GM21360 (cell line): ENCODE data around the gene PFN1.
"Not testable (repeated sequence)": the region's sequence is repeated elsewhere in the genome, so short reads cannot be mapped to it uniquely, and the experiment has no call there.

Source experiments
- ATAC-seq: cut with Tn5 transposase; IDR thresholded peaks from one replicate; pipeline ENCODE4 v1.9.1; 2021; ENCODE audit warnings: mild to moderate bottlenecking, moderate library complexity; ENCODE audit not compliant: unreplicated experiment

PFN1 gene

DNA sequence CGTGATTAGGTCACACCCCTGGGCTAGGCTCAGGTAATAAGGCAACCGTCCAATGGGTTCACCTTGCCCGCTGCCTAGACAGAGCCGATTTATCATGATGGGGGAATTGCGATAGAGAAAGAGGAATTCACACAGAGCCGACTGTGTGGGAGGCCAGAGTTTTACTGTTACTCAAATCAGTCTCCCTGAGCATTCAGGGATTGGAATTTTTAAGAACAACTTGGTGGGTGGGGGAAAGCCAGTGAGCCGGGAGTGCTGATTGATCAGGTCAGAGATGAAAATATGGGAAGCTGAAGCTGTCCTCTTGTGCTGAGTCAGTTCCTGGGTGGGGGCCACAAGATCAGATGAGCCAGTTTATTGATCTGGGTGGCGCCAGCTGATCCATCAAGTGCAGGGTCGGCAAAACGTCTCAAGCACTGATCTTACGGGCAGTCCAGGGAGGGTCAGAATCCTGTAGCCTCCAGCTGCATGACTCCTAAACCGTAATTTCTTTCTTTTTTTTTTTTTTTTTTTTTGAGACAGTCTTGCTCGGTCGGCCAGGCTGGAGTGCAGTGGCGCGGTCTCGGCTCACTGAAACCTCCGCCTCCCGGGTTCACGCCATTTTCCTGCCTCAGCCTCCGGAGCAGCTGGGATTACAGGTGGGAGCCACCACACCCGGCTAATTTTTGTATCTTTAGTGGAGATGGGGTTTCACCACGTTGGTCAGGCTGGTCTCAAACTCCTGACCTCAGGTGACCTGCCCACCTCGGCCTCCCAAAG is 21.6 kb downstream of the PFN1 start:
- ATAC-seq = not testable (repeated sequence)

DNA sequence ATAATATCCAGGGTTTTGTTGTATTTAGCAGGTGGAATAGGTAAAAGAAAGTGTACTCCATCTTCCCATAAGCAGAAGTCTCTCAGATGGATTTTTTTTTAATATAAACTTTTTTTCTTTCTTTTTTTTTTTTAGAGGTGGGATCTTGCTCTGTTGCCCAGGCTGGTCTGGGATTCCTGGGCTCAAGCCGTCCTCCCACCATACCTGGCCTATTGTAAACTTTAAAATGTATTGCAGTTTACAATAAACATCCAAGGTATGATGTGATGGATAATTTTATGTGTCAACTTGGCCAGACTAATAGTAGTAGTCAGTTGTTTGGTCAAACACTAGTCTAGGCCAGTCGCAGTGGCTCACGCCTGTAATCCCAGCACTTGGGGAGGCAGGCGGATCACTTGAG is 27.0 kb downstream of the PFN1 start:
- no peak for ATAC-seq

DNA sequence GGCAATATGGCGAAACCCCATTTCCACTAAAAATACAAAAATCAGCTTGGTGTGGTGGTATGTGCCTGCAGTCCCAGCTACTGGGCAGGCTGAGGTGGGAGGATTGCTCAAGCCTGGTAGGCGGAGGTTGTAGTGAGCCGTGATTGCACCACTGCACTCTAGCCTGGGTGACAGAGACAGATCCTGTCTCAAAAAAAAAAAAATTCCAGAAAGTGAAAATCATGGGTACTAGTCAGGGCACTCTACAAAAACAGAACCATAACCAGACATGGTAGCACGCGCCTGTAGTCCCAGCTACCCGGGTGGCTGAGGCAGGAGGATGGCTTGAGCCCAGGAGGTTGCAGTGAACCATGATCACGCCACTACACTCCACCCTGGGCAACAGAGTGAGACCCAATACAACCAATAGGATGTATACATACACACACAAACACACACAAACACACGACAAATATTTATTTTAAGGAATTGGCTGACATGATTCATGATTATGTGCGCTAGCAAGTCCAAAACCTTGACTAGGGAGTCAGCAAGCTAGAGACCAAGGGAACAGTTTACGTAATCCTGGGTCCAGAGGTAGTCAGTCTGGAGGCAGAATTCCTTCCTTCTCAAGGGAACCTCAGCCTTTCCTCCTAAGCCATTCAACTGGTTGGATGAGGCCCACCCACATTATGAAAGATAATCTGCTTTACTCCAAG is 27.8 kb downstream of the PFN1 start:
- ATAC-seq = no peak

DNA sequence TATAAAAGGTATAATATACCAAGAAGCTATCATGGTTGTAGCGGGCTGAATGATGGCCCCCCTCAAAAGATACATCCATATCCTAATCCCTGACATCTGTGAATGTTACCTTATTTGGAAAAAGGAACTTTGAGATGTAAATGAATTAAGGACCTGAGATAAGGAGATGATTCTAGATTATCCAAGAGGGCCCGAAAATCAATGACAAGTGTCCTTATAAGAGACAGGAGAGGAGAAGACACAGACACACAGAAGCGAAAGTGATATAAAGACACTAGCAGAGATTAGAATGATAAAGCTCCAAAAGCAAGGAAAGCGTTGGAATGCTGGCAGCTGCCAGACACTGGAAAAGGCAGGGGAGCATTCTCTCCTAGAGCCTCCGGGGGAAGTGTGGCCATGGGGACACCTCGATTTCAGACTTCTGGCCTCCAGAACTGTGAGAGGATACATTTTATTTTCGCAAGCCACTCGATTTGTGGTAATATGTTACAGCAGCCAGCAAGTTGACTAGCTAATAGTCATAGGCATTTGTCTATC is 28.8 kb downstream of the PFN1 start:
- ATAC-seq = no peak

DNA sequence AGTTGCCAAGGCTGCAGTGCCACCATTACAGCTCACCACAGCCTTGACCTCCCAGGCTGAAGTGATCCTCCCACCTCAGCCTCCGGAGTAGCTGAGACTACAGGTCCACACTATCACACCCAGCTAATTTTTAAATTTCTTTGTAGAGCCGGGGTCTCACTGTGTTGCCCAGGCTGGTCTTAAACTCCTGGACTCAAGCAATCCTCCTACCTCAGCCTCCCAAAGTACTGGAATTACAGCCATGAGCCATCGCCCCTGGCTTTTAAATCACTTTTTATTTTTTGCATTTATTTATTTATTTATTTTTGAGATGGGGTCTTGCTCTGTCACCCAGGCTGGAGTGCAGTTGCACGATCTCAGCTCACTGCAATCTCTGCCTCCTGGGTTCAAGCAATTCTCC is 33.8 kb downstream of the PFN1 start:
- not testable (repeated sequence) for ATAC-seq

DNA sequence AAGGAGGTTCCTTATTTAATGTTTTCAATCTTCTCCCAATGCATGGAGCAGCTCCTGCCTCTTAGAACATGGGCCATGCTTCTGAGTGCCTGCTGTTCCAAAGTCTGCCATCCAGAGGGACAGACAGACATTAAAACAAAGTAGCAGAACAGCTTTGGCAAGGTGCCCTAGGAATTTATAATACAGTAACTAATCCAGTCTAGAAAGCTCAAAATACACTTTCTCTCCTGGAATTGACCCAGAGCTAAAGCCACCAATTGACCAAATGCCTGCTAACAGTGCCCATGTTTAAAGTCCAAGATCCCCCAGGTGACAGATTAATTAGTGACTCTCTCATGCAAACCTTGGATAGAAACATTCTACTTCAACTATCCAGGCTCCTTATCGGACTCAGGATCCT is 34.3 kb downstream of the PFN1 start:
- no peak for ATAC-seq

DNA sequence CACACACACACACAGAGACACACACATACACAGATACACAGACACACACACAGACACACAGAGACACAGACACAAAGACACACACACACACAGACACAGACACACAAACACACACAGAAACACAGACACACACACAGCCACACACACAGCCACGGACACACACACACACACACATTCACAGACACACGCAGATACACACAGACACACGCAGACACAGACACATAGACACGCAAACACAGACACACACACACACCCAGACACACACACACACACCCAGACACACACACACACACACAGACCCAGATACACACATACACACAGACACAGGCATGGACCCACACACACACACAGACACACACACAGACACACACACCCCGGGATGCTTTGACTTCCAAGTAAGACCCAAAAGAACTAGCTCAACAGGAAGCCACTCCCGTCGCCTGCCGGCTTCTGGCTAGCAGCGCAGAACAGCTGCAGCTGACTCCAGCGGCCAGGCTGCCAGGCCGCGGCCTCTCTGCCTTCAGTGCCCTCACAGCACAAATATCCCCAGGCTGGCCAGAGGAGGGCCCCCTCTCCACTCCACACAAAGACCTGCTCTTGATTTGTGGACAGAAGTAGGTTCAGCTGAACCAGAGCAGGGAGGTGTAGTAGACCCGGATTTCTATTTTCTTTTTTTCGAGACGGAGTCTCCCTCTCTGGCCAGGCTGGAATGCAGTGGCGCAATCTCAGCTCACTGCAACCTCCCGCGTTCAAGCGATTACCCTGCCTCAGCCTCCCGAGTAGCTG is 39.4 kb downstream of the PFN1 start:
- no peak for ATAC-seq

DNA sequence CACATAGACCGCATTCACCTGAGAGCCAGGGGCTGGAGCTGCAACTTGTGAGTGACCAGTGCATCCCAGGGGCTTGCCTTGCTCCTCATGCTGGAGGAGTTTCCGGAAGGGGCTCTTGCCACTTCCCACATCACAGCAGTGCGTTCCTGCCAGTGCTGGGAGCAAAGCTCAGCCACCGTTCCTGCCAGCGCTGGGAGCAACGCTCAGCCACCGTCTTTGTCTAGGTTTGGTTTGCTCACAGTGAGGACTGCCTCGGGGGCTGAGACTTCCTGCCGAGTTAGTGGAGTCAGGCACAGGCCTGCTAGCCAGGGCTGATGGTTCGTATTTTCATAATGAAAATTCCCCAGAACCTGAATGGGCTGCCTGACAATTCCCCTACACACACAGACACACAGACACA is 40.0 kb downstream of the PFN1 start:
- no peak for ATAC-seq

DNA sequence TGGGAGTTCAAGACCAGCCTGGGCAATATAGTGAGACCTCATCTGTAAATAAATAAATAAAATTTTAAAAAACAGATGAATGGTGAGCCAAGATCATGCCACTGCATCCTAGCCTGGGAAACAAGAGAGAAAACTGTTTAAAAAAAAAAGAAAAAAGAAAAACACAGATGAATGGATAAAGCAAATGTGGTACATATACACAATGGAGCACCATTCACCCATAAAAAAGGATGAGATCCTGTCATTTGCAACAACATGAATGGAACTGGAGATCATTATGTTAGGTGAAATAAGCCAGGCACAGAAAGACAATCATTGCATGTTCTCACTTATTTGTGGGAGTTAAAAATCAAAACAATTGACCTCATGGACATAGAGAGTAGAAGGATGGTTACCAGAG is 41.7 kb downstream of the PFN1 start:
- ATAC-seq = not testable (repeated sequence)

DNA sequence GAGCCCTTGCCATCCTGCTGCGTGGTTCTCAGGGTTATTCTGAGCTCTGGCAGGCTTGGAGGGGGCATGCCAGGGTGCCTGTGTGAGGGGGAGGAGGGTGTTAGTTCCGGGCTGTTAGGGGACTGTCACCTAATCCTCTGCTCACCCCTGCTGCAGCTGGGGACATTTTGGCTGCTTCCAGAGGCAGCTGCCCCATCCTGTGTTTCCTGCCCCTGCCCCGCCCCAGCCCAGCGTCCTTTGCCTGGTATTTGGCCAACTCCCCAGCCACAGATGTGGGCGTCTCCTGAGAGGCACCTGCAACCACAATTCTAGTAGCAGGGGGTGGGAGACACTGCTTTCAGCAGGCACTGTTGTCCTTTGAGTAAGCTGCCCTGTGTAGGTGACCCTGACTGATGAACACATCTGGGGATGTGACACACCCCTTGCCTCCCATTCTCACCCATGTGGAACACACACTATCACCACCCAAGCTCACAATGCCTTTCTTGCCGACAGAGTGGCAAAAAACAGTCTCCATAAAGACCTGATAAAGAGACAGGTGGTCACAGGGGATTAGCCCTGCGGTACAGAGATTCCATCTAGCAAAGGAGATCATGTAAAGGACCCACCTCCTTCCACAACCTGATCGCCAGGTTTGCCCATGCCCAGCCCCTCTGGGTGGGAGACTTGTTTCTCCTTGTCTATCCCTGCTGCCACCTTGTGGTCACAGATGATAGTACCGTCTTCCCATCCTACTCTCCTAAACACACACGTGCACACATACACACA is 45.1 kb downstream of the PFN1 start, which contains the start of gene CHRNE:
Gene CHRNE, minus strand, starts transcription at position 48 of the 768 bp plus-strand sequence. Its CDS starts 35 bp downstream, at position 13.
- no peak for ATAC-seq

DNA sequence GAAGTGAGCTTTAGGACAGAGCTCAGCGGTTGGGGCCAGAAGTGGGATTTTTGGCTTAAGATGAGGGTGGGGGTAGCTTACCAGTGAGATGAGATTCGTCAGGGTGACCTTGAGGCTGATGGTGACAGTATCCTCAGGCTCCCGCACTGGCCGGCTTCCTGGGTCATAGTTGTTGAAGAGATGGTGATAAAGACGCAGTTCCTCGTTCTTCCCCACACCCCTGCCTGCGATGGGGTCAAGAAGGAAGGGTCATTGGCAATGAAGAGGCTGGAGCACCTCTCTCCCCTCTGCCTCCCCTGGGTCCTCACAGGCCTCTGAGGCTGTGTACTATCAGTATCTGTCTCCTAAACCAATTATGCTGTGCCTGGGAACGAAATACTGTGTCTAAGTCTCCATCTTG is 45.8 kb downstream of the PFN1 start:
- ATAC-seq = no peak

DNA sequence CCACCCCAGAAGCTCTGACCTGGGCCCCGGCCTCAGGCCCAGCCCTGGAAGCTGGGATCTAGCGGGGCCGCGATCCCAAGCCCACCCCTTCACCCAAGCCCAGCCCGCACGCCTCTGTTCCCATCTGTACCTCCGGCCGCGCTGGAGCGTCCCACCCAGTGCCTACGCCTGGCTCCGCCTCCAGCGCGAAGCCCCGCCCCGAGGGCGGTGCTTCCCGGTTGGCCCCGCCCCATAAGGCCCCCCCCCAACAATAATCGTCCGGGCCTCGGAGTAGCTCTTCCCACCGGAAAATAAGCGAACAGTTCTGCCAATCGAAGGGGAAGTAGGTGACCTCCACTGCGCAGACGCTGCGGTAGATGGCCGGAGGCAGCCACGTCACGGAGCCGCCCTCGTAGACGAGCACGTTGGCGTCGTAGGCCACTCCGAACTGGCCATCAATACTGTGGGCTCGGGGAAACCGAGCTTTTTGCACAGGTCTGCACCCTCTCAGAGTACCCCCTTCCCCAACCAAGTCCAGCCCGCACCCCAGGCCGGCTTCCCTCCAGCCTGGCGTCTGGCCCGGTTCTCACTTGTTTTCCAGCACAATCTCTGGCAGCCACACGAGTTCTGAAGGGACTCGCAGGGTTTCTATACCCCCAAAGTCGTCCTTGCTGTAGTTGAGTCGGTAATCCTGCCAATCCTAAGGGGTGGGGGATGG is 46.5 kb downstream of the PFN1 start:
- ATAC-seq = no peak

DNA sequence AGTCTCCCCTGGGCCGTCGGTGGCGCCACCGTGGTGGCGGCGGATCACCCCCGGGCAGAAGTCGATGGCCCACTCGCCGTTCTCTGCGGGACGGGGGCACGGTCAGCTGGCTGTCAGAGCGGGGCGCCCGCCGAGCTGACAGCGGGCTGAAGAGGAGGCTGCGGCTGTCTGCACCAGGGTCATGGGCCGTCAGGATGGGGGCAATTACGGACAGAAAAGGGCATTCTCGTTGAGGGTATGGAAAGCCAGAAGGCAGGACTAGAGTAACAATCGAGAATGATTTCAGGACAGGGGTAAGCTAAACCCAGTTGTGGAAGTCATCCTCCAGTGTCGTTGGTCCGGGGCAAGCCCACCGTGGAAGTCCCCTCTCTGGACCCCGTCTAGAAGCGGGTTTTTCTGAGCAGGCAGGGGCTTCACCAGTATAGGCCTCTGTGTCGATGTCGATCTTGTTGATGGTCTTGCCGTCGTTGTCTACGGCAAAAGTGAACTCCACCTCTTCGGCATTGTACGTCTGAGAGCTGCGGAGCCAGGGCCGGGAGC is 47.2 kb downstream of the PFN1 start:
- no peak for ATAC-seq

DNA sequence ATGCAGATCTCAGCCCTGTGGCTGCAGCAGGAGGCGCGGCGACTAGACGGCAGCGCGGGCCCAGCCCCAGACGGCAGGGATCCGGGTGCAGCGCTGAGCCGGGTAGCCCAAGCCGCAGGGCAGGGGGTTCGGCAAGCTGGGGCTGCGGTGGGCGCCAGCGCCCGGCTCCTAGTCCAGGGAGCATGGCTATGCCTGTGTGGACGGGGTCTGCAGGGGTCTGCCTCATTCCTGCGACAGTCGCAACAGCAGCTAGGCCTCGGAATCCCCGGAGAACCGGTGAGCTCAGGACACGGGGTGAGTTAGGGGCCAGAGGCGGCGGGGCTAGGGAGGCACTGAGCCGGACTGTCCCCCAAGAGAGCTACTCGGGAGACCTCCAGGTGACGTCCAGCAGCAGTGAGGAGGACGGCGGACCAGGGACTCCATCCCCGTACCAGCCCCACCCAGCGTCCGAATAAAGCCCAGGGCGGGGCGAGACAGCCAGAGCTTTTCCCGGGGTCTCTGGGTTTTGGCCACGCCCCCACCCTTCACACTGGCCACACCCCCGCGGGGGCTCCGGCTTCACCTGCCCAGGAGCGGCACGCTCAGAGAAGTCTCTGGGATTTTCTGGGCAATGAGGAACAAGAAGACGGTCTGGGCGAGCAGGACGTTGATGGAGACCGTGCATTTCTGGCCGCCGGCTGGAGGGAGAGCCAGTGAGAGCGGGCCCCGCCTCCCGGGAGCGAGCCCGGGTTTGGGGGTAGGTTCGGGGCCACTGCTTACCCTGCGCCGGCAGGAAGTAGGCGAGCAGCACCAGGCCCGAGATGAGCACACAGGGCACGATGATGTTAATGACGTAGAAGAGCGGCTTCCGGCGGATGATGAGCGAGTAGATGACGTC is 47.9 kb downstream of the PFN1 start:
- ATAC-seq = no peak

DNA sequence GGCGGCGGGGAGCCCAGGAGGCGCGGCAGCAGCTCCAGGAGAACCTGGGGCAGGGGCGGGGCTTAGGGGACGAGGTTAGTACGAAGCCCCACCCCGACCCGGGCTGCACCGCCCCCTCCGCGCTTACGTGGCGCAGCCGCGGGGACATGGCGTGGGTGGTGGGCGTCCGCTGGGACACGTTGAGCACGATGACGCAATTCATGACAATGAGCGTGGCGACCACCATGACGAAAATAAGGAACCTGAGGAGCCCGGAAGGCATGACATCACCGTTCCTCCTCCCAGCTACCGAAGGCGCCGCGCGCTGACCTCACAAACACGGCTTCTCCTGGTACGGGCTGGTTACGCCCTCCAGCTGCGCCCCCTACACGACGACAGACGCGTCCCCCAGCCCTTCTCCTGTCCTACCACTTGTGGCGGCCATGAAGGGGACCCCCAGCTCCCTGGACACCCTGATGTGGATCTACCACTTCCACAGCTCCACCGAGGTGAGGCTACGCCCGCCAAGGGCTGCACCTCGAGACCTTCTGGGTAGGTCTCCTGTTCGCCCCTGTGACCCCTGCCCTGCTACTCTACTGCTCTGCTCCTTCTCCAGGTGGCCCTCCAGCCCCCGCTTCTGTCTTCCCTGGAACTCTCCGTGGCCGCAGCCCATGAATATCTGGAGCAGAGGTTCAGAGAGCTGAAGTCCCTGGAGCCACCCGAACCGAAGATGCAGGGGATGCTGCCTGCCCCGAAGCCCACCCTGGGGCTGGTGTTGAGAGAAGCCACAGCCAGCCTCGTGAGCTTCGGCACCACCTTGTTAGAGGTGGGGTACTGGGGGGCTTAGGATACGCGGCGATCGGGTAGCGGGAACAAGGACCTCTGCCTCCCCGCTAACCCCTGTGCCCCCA is 48.7 kb downstream of the PFN1 start, which contains the start of gene C17orf107:
Gene C17orf107, plus strand, starts transcription at position 196 of the 890 bp plus-strand sequence. Its CDS starts 227 bp downstream, at position 423.
- no peak for ATAC-seq

DNA sequence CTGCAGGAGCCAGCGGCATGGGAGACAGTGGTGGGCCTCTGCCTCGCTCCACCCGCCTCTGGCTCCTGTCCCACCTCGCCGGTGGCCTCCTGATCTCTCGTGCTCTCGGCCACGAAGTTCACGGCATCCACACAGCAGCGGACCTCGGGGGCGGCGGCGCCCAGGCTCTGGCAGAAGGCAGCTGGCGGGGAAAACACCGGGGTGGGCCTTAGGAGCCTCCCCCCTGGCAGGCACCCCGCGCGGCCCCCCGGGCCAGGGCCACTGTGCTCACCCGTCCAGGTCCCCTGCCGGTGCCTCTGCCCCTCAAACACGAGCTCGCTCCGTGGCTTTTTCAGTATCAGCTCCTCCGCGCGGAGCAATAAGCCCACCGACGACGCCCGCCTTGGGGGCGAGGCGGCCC is 49.4 kb downstream of the PFN1 start:
- ATAC-seq = no peak

DNA sequence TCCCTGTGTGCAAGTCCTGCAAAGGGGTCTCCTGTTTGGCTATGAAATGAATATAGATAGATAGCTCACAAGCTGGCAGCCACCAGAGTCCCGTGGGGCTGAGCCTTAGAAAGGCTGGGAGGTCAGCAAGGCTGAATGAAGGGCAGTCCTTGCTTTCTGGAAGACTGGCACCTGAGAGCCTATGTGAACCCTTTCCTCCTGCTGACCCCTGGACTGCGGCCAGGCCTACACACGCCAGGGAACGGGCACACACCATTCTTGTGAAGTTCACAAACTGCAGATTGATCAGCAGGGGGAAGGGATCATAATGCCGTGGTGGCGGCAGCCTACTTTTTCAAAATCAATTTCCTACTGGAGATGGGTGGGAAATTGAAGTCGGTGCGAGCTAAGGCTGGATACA is 50.0 kb downstream of the PFN1 start:
- no peak for ATAC-seq

DNA sequence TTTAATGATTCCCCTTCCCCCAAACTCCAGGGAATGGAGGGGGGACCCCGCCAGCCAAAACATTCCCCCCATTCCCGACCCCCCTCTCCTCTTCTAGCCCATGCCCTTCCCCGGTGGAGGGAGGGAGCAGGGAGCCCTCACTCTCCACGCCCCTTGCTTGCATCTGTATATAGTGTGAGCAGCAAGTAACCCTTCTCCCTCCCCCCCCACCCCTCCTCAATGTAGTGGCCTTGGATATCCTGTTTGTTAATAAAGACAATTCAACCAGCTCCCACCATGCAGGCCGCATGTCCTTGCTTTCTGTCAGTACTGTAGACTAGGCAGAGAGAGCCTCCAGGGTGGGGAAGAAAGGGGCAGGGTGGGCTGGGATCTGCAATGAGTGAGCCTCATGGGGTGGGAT is 50.5 kb downstream of the PFN1 start:
- ATAC-seq = no peak
